HG03097 (cell line): ENCODE results near the gene CDC6.

Experiments
- ATAC-seq: cut with Tn5 transposase; IDR thresholded peaks from one replicate; pipeline ENCODE4 v1.9.1; 2021; ENCODE audit not compliant: unreplicated experiment, low FRiP score

The CDC6 gene

GRCh38 chr17:40287494-40288369, at the start of gene CDC6:
TSS of gene CDC6 (plus strand) at chr17:40287879. CDS start at chr17:40289421, 1,542 bp downstream.
- peak; percentile 94 for ATAC-seq

GRCh38 chr17:40241252-40241834, 46.3 kb upstream of the CDC6 start:
- no peak for ATAC-seq

GRCh38 chr17:40242774-40243173, 44.9 kb upstream of the CDC6 start:
- ATAC-seq, result no peak

GRCh38 chr17:40243761-40244160, 43.9 kb upstream of the CDC6 start:
- ATAC-seq, result no peak

GRCh38 chr17:40244255-40244654, 43.4 kb upstream of the CDC6 start:
- no peak for ATAC-seq

- ATAC-seq, result no peak
Observed at GRCh38 chr17:40247926-40248495, 39.7 kb upstream of the CDC6 start.

- ATAC-seq, result no peak
Observed at GRCh38 chr17:40248507-40248906, 39.2 kb upstream of the CDC6 start.

- ATAC-seq, result no peak
Observed at GRCh38 chr17:40251576-40251975, 36.1 kb upstream of the CDC6 start.

- ATAC-seq, result no peak
Observed at GRCh38 chr17:40253565-40253964, 34.1 kb upstream of the CDC6 start.

- ATAC-seq, result no peak
Observed at GRCh38 chr17:40259505-40259904, 28.2 kb upstream of the CDC6 start.

- ATAC-seq, result no peak
Observed at GRCh38 chr17:40260528-40260927, 27.2 kb upstream of the CDC6 start.

GRCh38 chr17:40264458-40265185, 23.1 kb upstream of the CDC6 start:
- ATAC-seq, result no peak

GRCh38 chr17:40265337-40265736, 22.3 kb upstream of the CDC6 start:
- ATAC-seq, result no peak

- no peak for ATAC-seq
Observed at GRCh38 chr17:40266882-40267281, 20.8 kb upstream of the CDC6 start.

GRCh38 chr17:40268141-40268712, 19.5 kb upstream of the CDC6 start:
- no peak for ATAC-seq

- ATAC-seq, result no peak
Observed at GRCh38 chr17:40278414-40278813, 9.3 kb upstream of the CDC6 start.

- no peak for ATAC-seq
Observed at GRCh38 chr17:40279402-40279801, 8.3 kb upstream of the CDC6 start.

GRCh38 chr17:40281663-40282062, 6.0 kb upstream of the CDC6 start:
- no peak for ATAC-seq

- ATAC-seq, result no peak
Observed at GRCh38 chr17:40283662-40284061, 4.0 kb upstream of the CDC6 start.

GRCh38 chr17:40284085-40284713, 3.5 kb upstream of the CDC6 start:
- ATAC-seq, result no peak
